AG09309 (cell line): ENCODE data around the gene PREX1.

Source experiments
- DNase-seq: peaks from one replicate; pipeline ENCODE4 v3.0.0-alpha.2; 2010; ENCODE audit warnings: low read depth
- H3K4me3 ChIP-seq: 2 replicates; pipeline ENCODE4 v1.5.1; 2011; ENCODE audit warnings: mild to moderate bottlenecking, low read depth, low read length, moderate library complexity; ENCODE audit not compliant: control insufficient read depth
- CTCF ChIP-seq: IDR thresholded peaks from 2 replicates; pipeline ENCODE4 v1.5.1; 2011; ENCODE audit warnings: mild to moderate bottlenecking, low read depth, low read length, inconsistent platforms; ENCODE audit not compliant: insufficient read depth, control insufficient read depth; ENCODE audit errors: missing control alignments

Gene PREX1

GRCh38 chr20:48577557-48577956 is 250.2 kb downstream of the PREX1 start:
- TF ChIP-seq CTCF: no peak
- no peak for DNase-seq

DNA sequence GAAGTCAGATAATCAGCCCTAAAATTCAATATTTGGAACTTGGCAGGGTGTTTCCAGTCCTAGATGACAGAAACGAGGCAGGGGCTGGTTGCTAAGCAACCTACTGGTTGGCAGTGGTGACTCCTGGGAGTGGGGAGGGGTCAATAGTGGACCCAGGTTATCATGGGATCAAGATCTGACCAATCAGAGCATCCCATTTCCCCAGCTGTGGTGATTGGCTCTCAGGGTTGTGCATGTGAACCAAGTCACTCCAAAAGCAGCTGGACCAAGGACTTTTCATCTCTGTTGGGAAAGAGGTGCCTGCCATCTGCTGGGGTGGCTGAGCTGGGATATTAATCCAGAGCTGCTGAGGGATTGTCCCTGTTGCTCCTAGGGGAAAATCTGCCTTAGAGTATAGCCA is 253.4 kb downstream of the PREX1 start:
- no peak for DNase-seq
- no peak for TF ChIP-seq CTCF

More at GRCh38 chr20:48577557-48577956, 250.2 kb downstream of the PREX1 start:
- H3K4me3 ChIP-seq: no peak overlapping the region

More for the DNA sequence above, 253.4 kb downstream of the PREX1 start:
- H3K4me3 ChIP-seq: no peak overlapping the region
